ENCODE data around the gene MRPS25. TPM values are rescaled to one million over a fixed set of nuclear protein-coding genes. Genes with fewer than 3 reads are reported as not detected.

The MRPS25 gene
- total RNA-seq, 1 experiment from 2014 or later, result 58.3 TPM

DNA sequence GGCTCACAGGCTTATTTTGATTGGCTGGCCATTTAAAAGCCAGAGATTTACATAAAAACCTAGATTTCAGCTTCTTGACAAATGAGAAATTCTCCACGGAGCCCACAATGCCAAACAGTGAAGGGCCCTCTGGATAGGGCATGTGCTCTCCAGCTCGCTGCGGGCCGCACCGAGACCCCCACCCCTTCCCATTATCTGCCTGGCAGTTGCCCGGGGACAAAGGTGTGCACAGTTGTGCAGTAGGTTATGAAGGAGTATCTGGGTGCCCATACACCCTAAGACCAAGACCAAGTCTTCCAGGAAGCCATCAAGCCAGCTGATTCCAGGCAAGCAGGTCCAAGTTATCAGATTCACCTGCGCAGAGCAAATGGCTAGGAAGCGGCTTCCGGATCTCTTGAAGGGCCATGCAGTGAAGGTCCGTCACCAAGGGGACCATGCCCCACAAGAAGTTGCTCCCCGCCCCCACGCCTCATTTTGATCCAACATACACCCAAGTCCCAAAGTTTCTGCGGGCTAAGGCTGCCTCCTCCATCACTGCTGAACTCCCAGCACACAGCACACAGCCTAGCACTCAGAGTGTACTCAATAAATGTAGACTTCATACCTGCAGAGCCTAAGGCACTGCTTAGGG, 1.3 kb downstream of the MRPS25 start:
- ChIA-PET POLR2A (no interaction called here), RAD21 (ENCODE audit: low non-redundant PET in 1 of 2, low total read pairs in 2 of 2, uncharacterized antibody in 2 of 2, unreplicated experiment in 2 of 2) (no interaction called here), CTCF (no interaction called here)
- no peaks in the 10 kb centered on the region for H3K27me3 ChIP-seq (ENCODE audit: insufficient read depth, low read length)
- H3K4me1 ChIP-seq (ENCODE audit: control insufficient read depth in 1 of 2, insufficient read depth in 2 of 2, low read length in 2 of 2), result peaks cover 11 to 17% of the 10 kb centered on the region in 2 experiments
- no peak overlapping the region for H2AFZ ChIP-seq (ENCODE audit: low read depth, low read length, poor library complexity, severe bottlenecking)
- no peaks in the 10 kb centered on the region for H3K9me2 ChIP-seq (ENCODE audit: insufficient read depth)
- H3K9me3 ChIP-seq (ENCODE audit: control insufficient read depth in 1 of 2, insufficient read depth in 1 of 2, low read depth in 1 of 2, low read length in 2 of 2), result no peaks in the 10 kb centered on the region
- peak overlapping the region; percentile 90 for H3K4me2 ChIP-seq (ENCODE audit: low read length)
- peaks cover 0 to 21% of the 10 kb centered on the region in 2 experiments; a peak in 2 of 4 replicates for H3K36me3 ChIP-seq (ENCODE audit: control insufficient read depth in 1 of 2, insufficient read depth in 2 of 2, low read length in 2 of 2)
- DNase-seq (ENCODE audit: low read depth, low spot score) (no peak), ATAC-seq (no peak)
- intact Hi-C loops (cut with micrococcal nuclease), result no loop called here
- no peak overlapping the region for H3K27ac ChIP-seq (ENCODE audit: low read depth, low read length)
- no peaks in the 10 kb centered on the region for H4K20me1 ChIP-seq (ENCODE audit: insufficient read depth)
- H3K9ac ChIP-seq (ENCODE audit: low read length), result peak overlapping the region; percentile 98
- BruUV-seq (replicated peaks), result no TSS peak
- peak overlapping the region; percentile 79 to 95 for H3K4me3 ChIP-seq (replicated peaks in 1 of 2; ENCODE audit: low read depth in 1 of 2, low read length in 2 of 2)
- TF ChIP-seq ZFX (IDR thresholded peaks at IDR 0.05), result no peak
- TF ChIP-seq RAD21 (IDR thresholded peaks at IDR 0.05; ENCODE audit: low read depth), result no peak
- TF ChIP-seq JUND (IDR thresholded peaks at IDR 0.05), result no peak
- no peak for TF ChIP-seq POLR2AphosphoS5 (IDR thresholded peaks at IDR 0.05; ENCODE audit: low read depth, low read length)
- no peak for TF ChIP-seq SP1 (IDR thresholded peaks at IDR 0.05; ENCODE audit: low read depth)
- no peak for TF ChIP-seq YY1 (IDR thresholded peaks at IDR 0.05; ENCODE audit: extremely low read depth, insufficient replicate concordance, low read depth, low read length)
- TF ChIP-seq POLR2A (IDR thresholded peaks at IDR 0.05; ENCODE audit: borderline replicate concordance, extremely low read depth, insufficient read depth, insufficient read length), result no peak
- TF ChIP-seq CEBPB (IDR thresholded peaks at IDR 0.05; ENCODE audit: low read depth), result no peak
- TF ChIP-seq TCF7L2 (IDR thresholded peaks at IDR 0.05; ENCODE audit: borderline replicate concordance, extremely low read depth, insufficient read depth, insufficient read length), result no peak
- peaks cover 44% of the 10 kb centered on the region for H3K79me2 ChIP-seq (ENCODE audit: insufficient read depth, low read length)

DNA sequence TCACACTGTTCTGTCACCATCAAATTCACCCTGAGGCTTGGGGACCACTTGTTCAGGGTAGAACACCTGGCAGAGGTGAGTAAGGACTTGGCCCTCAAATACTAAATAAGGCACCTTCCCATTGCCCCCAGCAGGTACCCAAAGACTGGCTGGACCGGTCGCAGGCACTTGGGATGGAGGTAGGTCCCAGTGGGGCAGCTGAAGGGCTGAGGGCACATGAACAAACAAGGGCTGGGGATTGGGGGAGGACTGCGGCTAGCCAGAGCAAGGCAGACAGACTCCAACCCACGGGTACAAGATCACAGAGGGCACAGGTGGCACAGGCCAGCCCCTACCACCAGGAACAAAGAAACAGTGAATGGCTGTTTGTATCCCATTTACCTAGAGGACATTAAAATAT, 1.9 kb downstream of the MRPS25 start:
- DNase-seq (ENCODE audit: low read depth, low spot score) (no peak), ATAC-seq (no peak)
- Histone ChIP-seq H2AFZ (ENCODE audit: low read depth, low read length, poor library complexity, severe bottlenecking) (no peak overlapping the region), H4K20me1 (ENCODE audit: insufficient read depth) (no peaks in the 10 kb centered on the region), H3K9me3 (ENCODE audit: control insufficient read depth in 1 of 2, insufficient read depth in 1 of 2, low read depth in 1 of 2, low read length in 2 of 2) (no peaks in the 10 kb centered on the region), H3K4me2 (ENCODE audit: low read length) (peak overlapping the region; percentile 90), H3K79me2 (ENCODE audit: insufficient read depth, low read length) (peaks cover 49% of the 10 kb centered on the region), H3K27me3 (ENCODE audit: insufficient read depth, low read length) (no peaks in the 10 kb centered on the region), H3K4me3 (replicated peaks in 1 of 2; ENCODE audit: low read depth in 1 of 2, low read length in 2 of 2) (peak overlapping the region in 1 of 2 experiments; percentile 95; a peak in 2 of 4 replicates), H3K9ac (ENCODE audit: low read length) (no peak overlapping the region), H3K36me3 (ENCODE audit: control insufficient read depth in 1 of 2, insufficient read depth in 2 of 2, low read length in 2 of 2) (peaks cover 4 to 26% of the 10 kb centered on the region in 2 experiments; a peak in 3 of 4 replicates), H3K4me1 (ENCODE audit: control insufficient read depth in 1 of 2, insufficient read depth in 2 of 2, low read length in 2 of 2) (peaks cover 11 to 17% of the 10 kb centered on the region in 2 experiments), H3K9me2 (ENCODE audit: insufficient read depth) (no peaks in the 10 kb centered on the region), H3K27ac (ENCODE audit: low read depth, low read length) (no peak overlapping the region)
- RAD21 ChIA-PET (ENCODE audit: low non-redundant PET in 1 of 2, low total read pairs in 2 of 2, uncharacterized antibody in 2 of 2, unreplicated experiment in 2 of 2), result no interaction called here
- intact Hi-C loops (cut with micrococcal nuclease), result no loop called here
- no peak for TF ChIP-seq ZFX (IDR thresholded peaks at IDR 0.05)
- TF ChIP-seq SRF (IDR thresholded peaks at IDR 0.05; ENCODE audit: low read depth), result no peak
- no peak for TF ChIP-seq SIN3A (IDR thresholded peaks at IDR 0.05; ENCODE audit: low read depth)
- no peak for TF ChIP-seq POLR2AphosphoS5 (IDR thresholded peaks at IDR 0.05; ENCODE audit: low read depth, low read length)
- TF ChIP-seq ELF1 (IDR thresholded peaks at IDR 0.05; ENCODE audit: borderline replicate concordance, low read depth), result no peak
- no peak for TF ChIP-seq SP1 (IDR thresholded peaks at IDR 0.05; ENCODE audit: low read depth)
- TF ChIP-seq, protein P1, sequence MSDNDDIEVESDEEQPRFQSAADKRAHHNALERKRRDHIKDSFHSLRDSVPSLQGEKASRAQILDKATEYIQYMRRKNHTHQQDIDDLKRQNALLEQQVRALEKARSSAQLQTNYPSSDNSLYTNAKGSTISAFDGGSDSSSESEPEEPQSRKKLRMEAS (IDR thresholded peaks at IDR 0.05), result no peak
- TF ChIP-seq, protein P2, sequence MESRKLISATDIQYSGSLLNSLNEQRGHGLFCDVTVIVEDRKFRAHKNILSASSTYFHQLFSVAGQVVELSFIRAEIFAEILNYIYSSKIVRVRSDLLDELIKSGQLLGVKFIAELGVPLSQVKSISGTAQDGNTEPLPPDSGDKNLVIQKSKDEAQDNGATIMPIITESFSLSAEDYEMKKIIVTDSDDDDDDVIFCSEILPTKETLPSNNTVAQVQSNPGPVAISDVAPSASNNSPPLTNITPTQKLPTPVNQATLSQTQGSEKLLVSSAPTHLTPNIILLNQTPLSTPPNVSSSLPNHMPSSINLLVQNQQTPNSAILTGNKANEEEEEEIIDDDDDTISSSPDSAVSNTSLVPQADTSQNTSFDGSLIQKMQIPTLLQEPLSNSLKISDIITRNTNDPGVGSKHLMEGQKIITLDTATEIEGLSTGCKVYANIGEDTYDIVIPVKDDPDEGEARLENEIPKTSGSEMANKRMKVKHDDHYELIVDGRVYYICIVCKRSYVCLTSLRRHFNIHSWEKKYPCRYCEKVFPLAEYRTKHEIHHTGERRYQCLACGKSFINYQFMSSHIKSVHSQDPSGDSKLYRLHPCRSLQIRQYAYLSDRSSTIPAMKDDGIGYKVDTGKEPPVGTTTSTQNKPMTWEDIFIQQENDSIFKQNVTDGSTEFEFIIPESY (IDR thresholded peaks at IDR 0.05; ENCODE audit: extremely low read depth, insufficient replicate concordance, low read length), result no peak
- POLR2A ChIA-PET, result no interaction called here
- CTCF ChIA-PET, result no interaction called here
- BruUV-seq (replicated peaks), result no TSS peak
